H1 (cell line): ENCODE measurements around the gene KCNH6. TPM values are rescaled to one million over a fixed set of nuclear protein-coding genes. Genes with fewer than 3 reads are reported as not detected.

Experiments
- CTCF ChIA-PET: fragments of 300-600 bp; sonication (Branson Sonifier 250); formaldehyde crosslinking; loops from one replicate; lab custom pipeline; 2021; ENCODE audit not compliant: partially characterized antibody; lab: Charles Lee
- POLR2A ChIA-PET: fragments of 300-600 bp; sonication (Branson Sonifier 250); formaldehyde crosslinking; loops from one replicate; lab custom pipeline; 2021; ENCODE audit warnings: inconsistent platforms; ENCODE audit not compliant: partially characterized antibody; lab: Charles Lee
- DNase-seq, 2 experiments: peaks; one replicate each; pipeline versions ENCODE4 v3.0.0 to v3.0.0-alpha.2; 2010 to 2022; ENCODE audit warnings: low spot score in 2 of 2, low read depth in 1 of 2, mixed read lengths in 1 of 2
- FAIRE-seq: peaks from 2 replicates; lab custom pipeline; 2011; peaks lifted over from hg19 to GRCh38; lab: Jason Lieb, UNC
- H2AFZ ChIP-seq: 2 replicates; pipeline ENCODE4 v1.8.1; 2012; ENCODE audit warnings: low read length, inconsistent platforms
- H2AK5ac ChIP-seq: 2 replicates; pipeline ENCODE4 v1.6.1; 2013; ENCODE audit warnings: low read depth, low read length
- H2BK120ac ChIP-seq: replicated peaks from 2 replicates; pipeline ENCODE3; 2013; ENCODE audit warnings: low read depth, low read length, inconsistent platforms
- H2BK12ac ChIP-seq: 2 replicates; pipeline ENCODE4 v1.6.1; 2013; ENCODE audit warnings: low read depth, low read length
- H2BK15ac ChIP-seq: 2 replicates; pipeline ENCODE4 v1.6.1; 2013; ENCODE audit warnings: low read length
- H2BK20ac ChIP-seq: 2 replicates; pipeline ENCODE4 v1.6.1; 2013; ENCODE audit warnings: low read length
- H2BK5ac ChIP-seq: 2 replicates; pipeline ENCODE4 v1.6.1; 2013; ENCODE audit warnings: low read depth, low read length
- H3K14ac ChIP-seq: 2 replicates; pipeline ENCODE4 v1.6.1; 2013; ENCODE audit warnings: inconsistent platforms; ENCODE audit not compliant: insufficient read length
- H3K18ac ChIP-seq: 2 replicates; pipeline ENCODE4 v1.6.1; 2013; ENCODE audit warnings: low read length; ENCODE audit errors: extremely low read depth
- H3K23ac ChIP-seq: 2 replicates; pipeline ENCODE4 v1.6.1; 2013; ENCODE audit warnings: inconsistent platforms; ENCODE audit not compliant: insufficient read length
- H3K23me2 ChIP-seq: 2 replicates; pipeline ENCODE4 v1.6.1; 2013; ENCODE audit warnings: low read depth, low read length
- H3K27ac ChIP-seq: 2 replicates; pipeline ENCODE4 v1.6.1; 2011; ENCODE audit warnings: low read depth, low read length, inconsistent platforms
- H3K27me3 ChIP-seq, 4 experiments: replicated peaks in 1 of 4; 1 replicate in 1 of 4; 2 replicates in 3 of 4; pipeline versions ENCODE4 v1.6.1 to v1.8.1; 2011 to 2013; ENCODE audit warnings: low read length in 3 of 4, mild to moderate bottlenecking in 3 of 4, inconsistent platforms in 2 of 4, mixed read lengths in 2 of 4, moderate library complexity in 1 of 4; ENCODE audit not compliant: control insufficient read depth in 3 of 4, insufficient read depth in 3 of 4; ENCODE audit errors: extremely low read depth in 1 of 4
- H3K36me3 ChIP-seq, 4 experiments: 2 replicates each; pipeline versions ENCODE4 v1.6.1 to v1.8.1; 2011 to 2013; ENCODE audit warnings: mild to moderate bottlenecking in 4 of 4, low read length in 3 of 4, moderate library complexity in 2 of 4, control low read depth in 1 of 4, inconsistent platforms in 1 of 4; ENCODE audit not compliant: insufficient read depth in 4 of 4, control insufficient read depth in 2 of 4
- H3K4ac ChIP-seq: replicated peaks from 2 replicates; pipeline ENCODE3; 2013; ENCODE audit warnings: low read length, low read depth, mixed read lengths, inconsistent platforms; ENCODE audit not compliant: insufficient read length
- H3K4me1 ChIP-seq, 4 experiments: replicated peaks in 1 of 4; 1 replicate in 1 of 4; 2 replicates in 3 of 4; pipeline versions ENCODE4 v1.6.1 to v1.8.1; 2011 to 2013; ENCODE audit warnings: low read length in 3 of 4, inconsistent platforms in 2 of 4, mixed read lengths in 1 of 4; ENCODE audit not compliant: insufficient read depth in 4 of 4, control insufficient read depth in 3 of 4
- H3K4me2 ChIP-seq, 2 experiments: 2 replicates each; pipeline versions ENCODE4 v1.6.1 to v1.8.1; 2011 to 2013; ENCODE audit warnings: low read depth in 2 of 2, low read length in 2 of 2, control low read depth in 1 of 2, inconsistent platforms in 1 of 2, mild to moderate bottlenecking in 1 of 2; ENCODE audit not compliant: insufficient read depth in 1 of 2
- H3K4me3 ChIP-seq, 4 experiments: fragments of 200-600, 300-600 bp in 1 of 4; sonication (generic), shearing (Covaris generic), sonication (Bioruptor Twin) in 1 of 4; 2 replicates each; pipeline versions ENCODE4 v1.5.1 to v1.8.1; 2011 to 2016; ENCODE audit warnings: low read length in 4 of 4, low read depth in 3 of 4, control low read depth in 2 of 4, inconsistent platforms in 2 of 4, mild to moderate bottlenecking in 2 of 4, mixed read lengths in 1 of 4, moderate library complexity in 1 of 4; ENCODE audit not compliant: insufficient read depth in 2 of 4; ENCODE audit errors: extremely low read depth in 1 of 4
- H3K56ac ChIP-seq: replicated peaks from 2 replicates; pipeline ENCODE3; 2013; ENCODE audit warnings: low read depth, mild to moderate bottlenecking, mixed read lengths, low read length, inconsistent platforms; ENCODE audit not compliant: insufficient read length
- H3K79me1 ChIP-seq: 2 replicates; pipeline ENCODE4 v1.6.1; 2013; ENCODE audit warnings: low read depth, low read length, control low read depth
- H3K79me2 ChIP-seq, 2 experiments: 2 replicates each; pipeline versions ENCODE4 v1.6.1 to v1.8.1; 2012 to 2013; ENCODE audit warnings: low read length in 2 of 2, mild to moderate bottlenecking in 2 of 2, inconsistent platforms in 1 of 2; ENCODE audit not compliant: insufficient read depth in 2 of 2, control insufficient read depth in 1 of 2
- H3K9ac ChIP-seq, 4 experiments: replicated peaks in 1 of 4; 1 replicate in 1 of 4; 2 replicates in 3 of 4; pipeline versions ENCODE4 v1.6.1 to v1.8.1; 2011 to 2013; ENCODE audit warnings: low read depth in 3 of 4, low read length in 3 of 4, control low read depth in 2 of 4, mild to moderate bottlenecking in 2 of 4, moderate library complexity in 2 of 4, inconsistent platforms in 1 of 4; ENCODE audit errors: extremely low read depth in 1 of 4
- H3K9me3 ChIP-seq, 2 experiments: 2 replicates each; pipeline versions ENCODE4 v1.6.1 to v1.8.1; 2012 to 2013; ENCODE audit warnings: mild to moderate bottlenecking in 2 of 2, moderate library complexity in 2 of 2, control low read depth in 1 of 2, inconsistent platforms in 1 of 2, low read depth in 1 of 2, low read length in 1 of 2, mixed read lengths in 1 of 2; ENCODE audit not compliant: insufficient read depth in 2 of 2
- H4K20me1 ChIP-seq, 2 experiments: replicated peaks in 1 of 2; 2 replicates each; pipeline versions ENCODE3 to v1.8.1; 2011 to 2013; ENCODE audit warnings: inconsistent platforms in 2 of 2, low read length in 2 of 2, mild to moderate bottlenecking in 1 of 2; ENCODE audit not compliant: insufficient read depth in 2 of 2, control insufficient read depth in 1 of 2
- H4K5ac ChIP-seq: 2 replicates; pipeline ENCODE4 v1.6.1; 2013; ENCODE audit warnings: low read length, low read depth, mixed read lengths, inconsistent platforms; ENCODE audit not compliant: insufficient read length
- H4K8ac ChIP-seq: 2 replicates; pipeline ENCODE4 v1.8.0; 2013; ENCODE audit warnings: mild to moderate bottlenecking, moderate library complexity, low read length, inconsistent platforms; ENCODE audit not compliant: insufficient read depth; ENCODE audit errors: extremely low read depth
- H4K91ac ChIP-seq: replicated peaks from 2 replicates; pipeline ENCODE3; 2013; ENCODE audit warnings: low read length, mixed read lengths, inconsistent platforms; ENCODE audit not compliant: insufficient read length
- BACH1 ChIP-seq: IDR thresholded peaks from 2 replicates; pipeline ENCODE4 v1.6.1; 2012; ENCODE audit warnings: low read length, improper control_type of control experiment
- SP2 ChIP-seq: IDR thresholded peaks from 2 replicates; pipeline ENCODE4 v1.6.1; 2012; ENCODE audit warnings: mild to moderate bottlenecking, low read length, inconsistent platforms
- SP4 ChIP-seq: IDR thresholded peaks from 2 replicates; pipeline ENCODE4 v1.6.1; 2012; ENCODE audit warnings: low read length, inconsistent platforms
- ZNF274 ChIP-seq: IDR thresholded peaks from 2 replicates; pipeline ENCODE4 v1.7.0; 2012; ENCODE audit warnings: low read length, borderline replicate concordance; ENCODE audit errors: extremely low read depth
- WGBS, 2 experiments: shearing (Covaris generic) in 1 of 2; methylation state at CpG; one replicate each; pipeline versions ENCODE4 v1.1.6 to v1.1.7; 2013 to 2015; ENCODE audit warnings: low lambda C conversion rate in 2 of 2, mixed read lengths in 2 of 2, inconsistent platforms in 1 of 2, low coverage in 1 of 2, missing lambda C conversion rate in 1 of 2; ENCODE audit not compliant: insufficient replicate concordance in 2 of 2, insufficient coverage in 1 of 2, insufficient read length in 1 of 2; ENCODE audit errors: extremely low coverage in 1 of 2, missing lambda C conversion rate in 1 of 2; 5-methylcytosine and 5-hydroxymethylcytosine counted together
- polyA plus RNA-seq, 7 experiments: library from polyadenylated mRNA; depleted of rRNA in 3 of 7; stranded (reverse) in 5 of 7; unstranded in 2 of 7; fragments of >200 nt in 5 of 7; fragments of 200-250 nt in 2 of 7; gene quantifications; 1 replicate in 5 of 7; 2 replicates in 1 of 7; 4 replicates in 1 of 7; pipeline versions ENCODE4 v1.2.1 to v1.2.3, GENCODE V29; 2011 to 2013; ENCODE audit warnings: missing spikeins in 2 of 7, mixed read lengths in 2 of 7
- total RNA-seq: library from RNA; stranded (reverse); fragmentation: NEBNext Ultra II Directional; extraction: Animal tissue kit (Norgen Biotek cat#: 25700); gene quantifications from 2 replicates; pipeline ENCODE4 v1.2.1, GENCODE V29; 2021

The KCNH6 gene
- total and polyA plus RNA-seq, 2 of the 8 experiments (the other 6 are each of a cell fraction or from before 2014, with no cell fraction given) = 1.8 to 3.6 TPM

GRCh38 chr17:63500543-63501390 is 22.4 kb upstream of the KCNH6 start:
- CTCF ChIA-PET = interaction anchor here (0.9 to 6.6 kb wide), 7 partner anchors 8 to 111 kb away, joined by 3 to 43 read pairs (median 5); no protein-coding TSS in a partner anchor
- Histone ChIP-seq H4K91ac (no peak overlapping the region), H3K18ac (no peak overlapping the region), H3K4me2 (no peak overlapping the region), H3K27me3 (no peaks in the 10 kb centered on the region), H2BK120ac (no peak overlapping the region), H4K5ac (no peak overlapping the region), H3K23ac (no peak overlapping the region), H3K4me3 (no peak overlapping the region), H2BK20ac (peak overlapping the region; percentile 80), H3K23me2 (no peaks in the 10 kb centered on the region; the same call in 1 of the 2 replicates), H3K9me3 (no peaks in the 10 kb centered on the region), H3K27ac (no peak overlapping the region), H2BK5ac (no peak overlapping the region), H3K4ac (no peak overlapping the region), H4K20me1 (no peaks in the 10 kb centered on the region), H3K14ac (no peak overlapping the region), H2BK12ac (no peak overlapping the region), H3K79me2 (no peaks in the 10 kb centered on the region), H2AFZ (0 out of 2 replicates have a peak overlapping the region, but pooled peaks have one; percentile 53), H2AK5ac (no peak overlapping the region), H3K36me3 (no peaks in the 10 kb centered on the region), H3K79me1 (no peaks in the 10 kb centered on the region), H4K8ac (no peak overlapping the region), H3K56ac (no peak overlapping the region), H3K4me1 (peaks cover 0 to 6% (median 0%) of the 10 kb centered on the region in 4 experiments; a peak in 1 of 7 replicates), H3K9ac (no peak overlapping the region), H2BK15ac (no peak overlapping the region)
- POLR2A ChIA-PET = no interaction called here
- no peak for TF ChIP-seq SP4
- no peak for TF ChIP-seq SP2
- TF ChIP-seq ZNF274 = no peak
- no peak for TF ChIP-seq BACH1
- WGBS, 2 experiments = 80 to 100% methylated on average over 1 to 13 of the region's 14 CpGs
- no peak for DNase-seq
- no peak for FAIRE-seq
